HEK293 (cell line): ENCODE results near the gene RPS24.

ENCODE experiments used
- CTCF ChIP-seq: fragments of 450-650 bp; formaldehyde crosslinking; IDR thresholded peaks from 2 replicates; pipeline ENCODE4 v1.5.1; 2016; ENCODE audit warnings: missing biosample characterization, missing genetic modification characterization
- ZBTB7A ChIP-seq: fragments of 450-650 bp; formaldehyde crosslinking; IDR thresholded peaks from 2 replicates; pipeline ENCODE4 v1.5.1; 2016; ENCODE audit warnings: low read depth, missing biosample characterization, missing genetic modification characterization
- TF ChIP-seq, protein P1 (sequence below): fragments of 450-650 bp; formaldehyde crosslinking; IDR thresholded peaks from 2 replicates; pipeline ENCODE4 v1.5.1; 2016; ENCODE audit warnings: missing biosample characterization, missing genetic modification characterization

GRCh38 chr10:78007172-78007571 lies 26.5 kb upstream of the RPS24 start:
- TF ChIP-seq CTCF (tag by site-specific recombination) (no peak), ZBTB7A (tag by site-specific recombination) (no peak)
- TF ChIP-seq, protein P1, sequence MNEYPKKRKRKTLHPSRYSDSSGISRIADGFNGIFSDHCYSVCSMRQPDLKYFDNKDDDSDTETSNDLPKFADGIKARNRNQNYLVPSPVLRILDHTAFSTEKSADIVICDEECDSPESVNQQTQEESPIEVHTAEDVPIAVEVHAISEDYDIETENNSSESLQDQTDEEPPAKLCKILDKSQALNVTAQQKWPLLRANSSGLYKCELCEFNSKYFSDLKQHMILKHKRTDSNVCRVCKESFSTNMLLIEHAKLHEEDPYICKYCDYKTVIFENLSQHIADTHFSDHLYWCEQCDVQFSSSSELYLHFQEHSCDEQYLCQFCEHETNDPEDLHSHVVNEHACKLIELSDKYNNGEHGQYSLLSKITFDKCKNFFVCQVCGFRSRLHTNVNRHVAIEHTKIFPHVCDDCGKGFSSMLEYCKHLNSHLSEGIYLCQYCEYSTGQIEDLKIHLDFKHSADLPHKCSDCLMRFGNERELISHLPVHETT: no peak
